Germinal center (tissue), 1 donor: ENCODE data around the gene TMIGD3.
A peak's percentile ranks its signal among the peaks of the same experiment; 100 is the strongest.

Experiments used
- DNase-seq: peaks from one replicate; pipeline ENCODE4 v3.0.0; 2012; ENCODE audit warnings: mixed read lengths, low spot score

Gene TMIGD3

GRCh38 chr1:111446967-111447892 lies 56.2 kb downstream of the TMIGD3 start:
- DNase-seq: no peak

- no peak for DNase-seq
Observed at GRCh38 chr1:111446546-111446945, 56.9 kb downstream of the TMIGD3 start.

- no peak for DNase-seq
Observed at GRCh38 chr1:111444031-111444430, 59.4 kb downstream of the TMIGD3 start.

GRCh38 chr1:111442457-111442856 lies 61.0 kb downstream of the TMIGD3 start:
- no peak for DNase-seq

GRCh38 chr1:111441573-111442192 lies 61.8 kb downstream of the TMIGD3 start:
- DNase-seq: peak; percentile 60

GRCh38 chr1:111439461-111440351 lies 63.7 kb downstream of the TMIGD3 start:
- DNase-seq: no peak

- DNase-seq: no peak
Observed at GRCh38 chr1:111436726-111437125, 66.7 kb downstream of the TMIGD3 start.
